HepG2 (cell line): Measurements from ENCODE around the gene PPP1R7. TPM values are rescaled to one million over a fixed set of nuclear protein-coding genes. Genes with fewer than 3 reads are reported as not detected.
A peak's percentile ranks its signal among the peaks of the same experiment; 100 is the strongest.

ENCODE experiments used
- ATF7 ChIP-seq, 2 experiments: fragments of 450-650 bp in 1 of 2; sonication (generic) in 1 of 2; formaldehyde crosslinking in 1 of 2; IDR thresholded peaks; 2 replicates each; pipeline versions ENCODE4 v1.4.0 to v1.6.1; 2016 to 2020; ENCODE audit warnings: antibody characterized with exemption in 1 of 2, mild to moderate bottlenecking in 1 of 2, missing genetic modification reagents in 1 of 2
- BRCA1 ChIP-seq: sonication (generic); formaldehyde crosslinking; IDR thresholded peaks from 2 replicates; pipeline ENCODE4 v1.4.0; 2020; ENCODE audit warnings: missing genetic modification reagents
- CREB3 ChIP-seq: sonication (generic); formaldehyde crosslinking; IDR thresholded peaks from 2 replicates; pipeline ENCODE4 v1.5.0; 2020; ENCODE audit warnings: missing genetic modification reagents
- ESRRA ChIP-seq: sonication (generic); formaldehyde crosslinking; IDR thresholded peaks from 2 replicates; pipeline ENCODE4 v1.5.1; 2020; ENCODE audit warnings: mild to moderate bottlenecking, low read depth, missing genetic modification reagents
- GTF3A ChIP-seq: sonication (generic); formaldehyde crosslinking; conservative IDR thresholded peaks from 2 replicates; pipeline ENCODE4 v1.4.0; 2020; ENCODE audit warnings: mild to moderate bottlenecking, missing genetic modification reagents
- JDP2 ChIP-seq: sonication (generic); formaldehyde crosslinking; IDR thresholded peaks from 2 replicates; pipeline ENCODE4 v1.8.1; 2022; ENCODE audit warnings: missing genetic modification reagents, borderline replicate concordance
- MATR3 ChIP-seq: sonication (generic); formaldehyde crosslinking; IDR thresholded peaks from 2 replicates; pipeline ENCODE4 v1.4.0; 2020; ENCODE audit warnings: missing genetic modification reagents
- MED13 ChIP-seq: sonication (generic); formaldehyde crosslinking; IDR thresholded peaks from 2 replicates; pipeline ENCODE4 v1.5.0; 2020; ENCODE audit warnings: missing genetic modification reagents
- MTF1 ChIP-seq: sonication (generic); formaldehyde crosslinking; IDR thresholded peaks from 2 replicates; pipeline ENCODE4 v1.5.0; 2020; ENCODE audit warnings: missing genetic modification reagents
- ONECUT2 ChIP-seq: sonication (generic); formaldehyde crosslinking; IDR thresholded peaks from 2 replicates; pipeline ENCODE4 v1.4.0; 2020; ENCODE audit warnings: missing genetic modification reagents
- POLR2AphosphoS2 ChIP-seq: IDR thresholded peaks from 2 replicates; pipeline ENCODE4 v1.6.1; 2011; ENCODE audit warnings: low read depth, low read length, improper control_type of control experiment
- RARA ChIP-seq: IDR thresholded peaks from 2 replicates; pipeline ENCODE4 v1.6.1; 2016; ENCODE audit warnings: missing genetic modification reagents, missing compliant biosample characterization
- RBM39 ChIP-seq: fragments of 200-400 bp; formaldehyde crosslinking; IDR thresholded peaks from one replicate; pipeline ENCODE4 v1.6.1; 2018; ENCODE audit warnings: antibody characterized with exemption, mild to moderate bottlenecking, low read depth, low read length; ENCODE audit not compliant: poor library complexity, severe bottlenecking
- REXO4 ChIP-seq: sonication (generic); formaldehyde crosslinking; IDR thresholded peaks from 2 replicates; pipeline ENCODE4 v1.8.0; 2022; ENCODE audit warnings: missing genetic modification reagents, mild to moderate bottlenecking, borderline replicate concordance
- RXRA ChIP-seq: sonication (generic); formaldehyde crosslinking; IDR thresholded peaks from 2 replicates; pipeline ENCODE4 v1.5.1; 2020; ENCODE audit warnings: missing genetic modification reagents
- SNAPC2 ChIP-seq: sonication (generic); formaldehyde crosslinking; IDR thresholded peaks from 2 replicates; pipeline ENCODE4 v1.8.1; 2022; ENCODE audit warnings: mild to moderate bottlenecking, missing genetic modification reagents
- SUZ12 ChIP-seq: fragments of 150-350 bp; IDR thresholded peaks from 2 replicates; pipeline ENCODE4 v1.6.1; 2014; ENCODE audit warnings: low read depth, low read length
- TP53 ChIP-seq: sonication (generic); formaldehyde crosslinking; conservative IDR thresholded peaks from 2 replicates; pipeline ENCODE4 v1.4.0; 2020; ENCODE audit warnings: missing genetic modification reagents
- ZBTB34 ChIP-seq: sonication (generic); formaldehyde crosslinking; IDR thresholded peaks from 2 replicates; pipeline ENCODE4 v1.8.0; 2022; ENCODE audit warnings: mild to moderate bottlenecking, missing genetic modification reagents
- ZBTB7A ChIP-seq: sonication (generic); formaldehyde crosslinking; IDR thresholded peaks from 2 replicates; pipeline ENCODE4 v1.8.0; 2022; ENCODE audit warnings: mild to moderate bottlenecking, missing genetic modification reagents
- ZNF143 ChIP-seq: sonication (generic); formaldehyde crosslinking; IDR thresholded peaks from 2 replicates; pipeline ENCODE4 v1.4.0; 2020; ENCODE audit warnings: missing genetic modification reagents
- ZNF24 ChIP-seq: fragments of 450-650 bp; IDR thresholded peaks from 2 replicates; pipeline ENCODE4 v1.6.1; 2017; ENCODE audit warnings: antibody characterized with exemption, mild to moderate bottlenecking
- ZNF263 ChIP-seq: sonication (generic); formaldehyde crosslinking; IDR thresholded peaks from 2 replicates; pipeline ENCODE4 v1.4.0; 2020; ENCODE audit warnings: missing genetic modification reagents
- ZNF710 ChIP-seq: sonication (generic); formaldehyde crosslinking; IDR thresholded peaks from 2 replicates; pipeline ENCODE4 v1.5.0; 2020; ENCODE audit warnings: mild to moderate bottlenecking, missing genetic modification reagents, borderline replicate concordance
- ZNF773 ChIP-seq: sonication (generic); formaldehyde crosslinking; IDR thresholded peaks from 2 replicates; pipeline ENCODE4 v1.4.0; 2020; ENCODE audit warnings: missing genetic modification reagents, borderline replicate concordance
- ZNF776 ChIP-seq: sonication (generic); formaldehyde crosslinking; IDR thresholded peaks from 2 replicates; pipeline ENCODE4 v1.4.0; 2020; ENCODE audit warnings: mild to moderate bottlenecking, missing genetic modification reagents
- ZNF850 ChIP-seq: sonication (generic); formaldehyde crosslinking; conservative IDR thresholded peaks from 2 replicates; pipeline ENCODE4 v1.9.0; 2021; ENCODE audit warnings: mild to moderate bottlenecking, missing genetic modification reagents
- polyA plus RNA-seq, 8 experiments: library from polyadenylated mRNA; depleted of rRNA in 3 of 8; stranded (reverse) in 7 of 8; unstranded in 1 of 8; fragments of >200 nt; fragmentation: Illumina TruSeq in 4 of 8; extraction: Trizol in 4 of 8; gene quantifications; 2 replicates each; pipeline versions ENCODE4 v1.2.1 to v1.2.3, GENCODE V29; 2011 to 2016; ENCODE audit warnings: low read depth in 4 of 8, missing spikeins in 1 of 8, mixed read lengths in 1 of 8; ENCODE audit not compliant: insufficient read depth in 1 of 8
- total RNA-seq, 5 experiments: library from RNA; depleted of rRNA; stranded (reverse); fragments of >200 nt; fragmentation: Illumina TruSeq; extraction: Trizol; gene quantifications; 2 replicates each; pipeline ENCODE4 v1.2.3, GENCODE V29; 2016; ENCODE audit warnings: low read depth in 1 of 5

PPP1R7 gene
- total and polyA plus RNA-seq, 2 of the 13 experiments (the other 11 are each of a cell fraction or from before 2014, with no cell fraction given) = 33.3 to 67.9 TPM

GRCh38 chr2:241102239-241102803 is 47.9 kb upstream of the PPP1R7 start, which contains the start of gene MTERF4 (continued):
- TF ChIP-seq BRCA1 (peak; percentile 61; the same call in 1 of the 2 replicates), ESRRA (CRISPR knock-in tag) (peak; percentile 78; the same call in 1 of the 2 replicates), ONECUT2 (CRISPR knock-in tag) (0 out of 2 replicates have a peak, but pooled peaks have one; percentile 27), SUZ12 (no peak), ZNF24 (peak; percentile 69; the same call in 1 of the 2 replicates), ZNF710 (CRISPR knock-in tag) (peak; percentile 97), ZNF773 (CRISPR knock-in tag) (peak; percentile 82; the same call in 1 of the 2 replicates), ZNF850 (CRISPR knock-in tag) (peak; percentile 86; the same call in 1 of the 2 replicates), ZBTB34 (peak; percentile 81; the same call in 1 of the 2 replicates), RBM39 (peak; percentile 99), RARA (CRISPR knock-in tag) (peak; percentile 75), POLR2AphosphoS2 (no peak), GTF3A (0 out of 2 replicates have a peak, but pooled peaks have one; percentile 24), REXO4 (CRISPR knock-in tag) (no peak), CREB3 (peak; percentile 87; the same call in 1 of the 2 replicates), ZBTB7A (no peak; the same call in none of the 2 replicates), TP53 (CRISPR knock-in tag) (peak; percentile 91; the same call in 1 of the 2 replicates), MED13 (CRISPR knock-in tag) (peak; percentile 93), SNAPC2 (CRISPR knock-in tag) (peak; percentile 67), RXRA (CRISPR knock-in tag) (peak; percentile 96), ZNF776 (CRISPR knock-in tag) (peak; percentile 98), ZNF143 (CRISPR knock-in tag) (peak; percentile 77), JDP2 (CRISPR knock-in tag) (peak; percentile 73; the same call in 1 of the 2 replicates), ZNF263 (CRISPR knock-in tag) (peak; percentile 98), MATR3 (no peak), ATF7 (IDR thresholded peaks at IDR 0.05) (no peak), ATF7 (CRISPR knock-in tag; IDR thresholded peaks at IDR 0.05) (no peak), MTF1 (no peak)
